ENCODE results near the gene AGPAT4. TPM values are rescaled to one million over a fixed set of nuclear protein-coding genes. Genes with fewer than 3 reads are reported as not detected.
"Not testable (repeated sequence)": the region's sequence is repeated elsewhere in the genome, so short reads cannot be mapped to it uniquely, and the experiment has no call there.

Gene AGPAT4
- total RNA-seq, 2 experiments from 2014 or later = 1.9 to 2.5 TPM

DNA sequence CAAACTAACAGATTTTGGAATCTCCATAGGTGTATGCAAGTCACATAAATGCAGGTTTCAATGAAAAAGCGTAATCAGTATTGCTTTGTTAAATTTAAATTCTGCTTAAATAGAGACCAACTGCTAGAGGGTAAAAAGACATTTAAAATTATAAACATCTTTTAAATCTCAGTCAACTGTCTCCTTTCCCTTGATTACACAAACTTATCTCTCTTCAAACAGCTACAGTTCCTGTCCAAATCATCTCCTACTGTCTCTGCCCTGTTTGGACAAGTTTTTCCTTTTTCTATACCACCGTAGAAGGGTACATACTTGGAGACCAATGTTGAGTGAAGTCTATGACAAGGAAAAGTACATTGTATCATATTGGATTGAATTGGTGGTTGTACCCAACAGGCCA lies 43.5 kb downstream of the AGPAT4 start:
- Mint-ChIP-seq H3K27ac (no peak overlapping the region), H3K27me3 (no peaks in the 10 kb centered on the region), H3K36me3 (peaks cover 10% of the 10 kb centered on the region), H3K4me1 (peaks cover 12% of the 10 kb centered on the region), H3K4me3 (no peak overlapping the region), H3K9me3 (no peaks in the 10 kb centered on the region)
- no peak for DNase-seq

DNA sequence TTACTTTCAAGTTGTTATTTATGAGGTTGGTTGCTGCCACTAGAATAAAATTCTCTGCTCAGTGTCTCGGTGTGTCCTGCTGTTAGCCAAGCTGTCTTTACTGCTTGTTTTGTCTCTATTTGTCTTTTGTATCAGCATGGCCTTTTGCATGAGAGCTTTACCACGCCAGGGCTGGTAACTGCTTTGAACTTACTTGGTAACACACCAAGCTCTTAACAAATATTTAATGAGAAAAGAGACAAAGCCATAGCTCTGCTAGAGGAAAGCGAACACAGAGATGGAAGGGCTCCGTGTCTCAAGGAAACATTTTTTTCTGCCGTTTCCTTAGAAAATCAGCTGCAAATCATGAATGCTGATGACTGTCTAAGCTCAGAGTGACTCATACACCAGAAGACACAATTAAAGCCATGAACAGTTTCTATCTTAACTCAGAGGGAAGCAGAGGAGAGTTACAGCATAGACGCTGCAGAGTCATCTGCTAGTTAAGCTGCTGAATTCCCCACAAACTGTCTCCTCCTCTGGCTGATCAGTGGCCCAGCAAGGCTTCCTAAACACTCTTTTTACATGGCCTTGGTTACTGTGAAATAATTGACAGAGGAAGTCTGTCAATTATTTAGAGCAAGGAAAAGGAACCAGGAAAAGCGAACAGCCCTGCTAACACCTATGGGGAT lies 44.8 kb downstream of the AGPAT4 start:
- no peak overlapping the region for H3K27ac Mint-ChIP-seq
- no peak overlapping the region for H3K4me3 Mint-ChIP-seq
- peaks cover 13% of the 10 kb centered on the region for H3K4me1 Mint-ChIP-seq
- peaks cover 14% of the 10 kb centered on the region for H3K36me3 Mint-ChIP-seq
- H3K27me3 Mint-ChIP-seq = no peaks in the 10 kb centered on the region
- H3K9me3 Mint-ChIP-seq = peaks cover 2% of the 10 kb centered on the region
- no peak for DNase-seq

DNA sequence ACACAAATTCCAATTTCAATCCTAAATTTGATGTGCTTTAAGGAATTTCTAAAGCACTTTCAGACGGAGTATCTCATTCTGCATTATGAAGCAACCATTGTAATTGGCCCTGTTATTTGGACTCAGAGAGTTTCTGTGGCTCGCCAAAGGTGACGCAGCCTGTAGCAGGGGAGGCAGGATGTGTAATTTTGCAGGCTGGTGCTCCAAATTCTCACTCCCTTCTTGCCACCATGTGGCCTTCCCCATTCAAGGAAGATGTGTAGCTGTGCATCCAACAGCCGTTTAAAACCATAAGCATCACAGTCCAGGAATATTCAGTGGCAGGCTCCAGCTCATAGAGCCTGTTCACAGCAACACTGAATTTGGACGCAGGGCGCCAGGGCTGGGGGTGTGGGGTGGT lies 45.8 kb downstream of the AGPAT4 start:
- Mint-ChIP-seq H3K9me3 (peaks cover 2% of the 10 kb centered on the region), H3K27me3 (no peaks in the 10 kb centered on the region), H3K4me3 (no peak overlapping the region), H3K36me3 (peaks cover 14% of the 10 kb centered on the region), H3K27ac (no peak overlapping the region), H3K4me1 (peaks cover 15% of the 10 kb centered on the region)
- DNase-seq = no peak

DNA sequence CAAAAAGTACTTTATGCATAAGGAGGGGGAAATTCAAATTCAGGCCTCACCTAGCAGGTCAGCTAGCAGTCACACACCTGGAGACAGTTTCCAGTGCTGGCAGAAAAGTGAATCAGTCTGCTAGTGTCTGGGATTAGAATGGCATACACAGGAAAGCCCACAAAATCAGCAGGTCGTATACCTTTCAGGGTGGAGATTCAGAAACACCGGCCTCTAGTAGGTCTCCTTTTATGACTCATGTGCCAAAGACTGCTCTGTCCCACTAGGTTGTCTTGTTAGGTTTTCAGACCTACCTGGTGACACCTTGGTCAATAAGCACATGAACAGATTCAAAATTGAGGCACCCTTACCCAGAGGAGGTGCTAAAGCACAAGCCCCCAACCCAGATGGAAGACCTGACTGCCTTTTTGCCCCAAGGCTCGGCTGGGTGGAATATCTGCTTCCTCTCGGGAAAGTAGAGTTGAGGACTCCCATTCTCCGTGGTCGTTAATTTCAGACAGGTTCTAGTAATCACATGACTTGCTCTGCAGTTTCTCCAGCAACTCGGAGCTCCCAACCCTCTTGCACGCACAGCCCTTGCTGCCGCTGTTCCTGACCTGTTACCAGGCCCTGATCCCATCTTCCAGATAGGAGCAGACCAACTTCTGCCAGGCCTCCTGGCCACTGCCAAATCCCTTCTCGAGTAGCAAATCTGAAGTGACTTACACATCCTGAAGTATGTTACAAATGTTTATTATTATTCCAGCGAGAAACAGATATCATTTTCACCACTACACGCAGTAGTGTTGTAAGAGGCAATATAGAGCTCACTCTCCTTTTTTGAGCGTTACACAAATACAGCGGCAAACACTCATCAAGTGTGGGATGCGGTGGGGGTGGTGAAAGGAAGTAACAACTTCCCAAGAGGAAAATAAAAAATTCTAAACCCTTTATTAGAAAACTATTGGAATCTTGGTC lies 46.6 kb downstream of the AGPAT4 start:
- Mint-ChIP-seq H3K27ac (no peak overlapping the region), H3K36me3 (peaks cover 14% of the 10 kb centered on the region), H3K4me3 (no peak overlapping the region), H3K4me1 (peaks cover 15% of the 10 kb centered on the region), H3K27me3 (no peaks in the 10 kb centered on the region), H3K9me3 (peaks cover 2% of the 10 kb centered on the region)
- DNase-seq = no peak

DNA sequence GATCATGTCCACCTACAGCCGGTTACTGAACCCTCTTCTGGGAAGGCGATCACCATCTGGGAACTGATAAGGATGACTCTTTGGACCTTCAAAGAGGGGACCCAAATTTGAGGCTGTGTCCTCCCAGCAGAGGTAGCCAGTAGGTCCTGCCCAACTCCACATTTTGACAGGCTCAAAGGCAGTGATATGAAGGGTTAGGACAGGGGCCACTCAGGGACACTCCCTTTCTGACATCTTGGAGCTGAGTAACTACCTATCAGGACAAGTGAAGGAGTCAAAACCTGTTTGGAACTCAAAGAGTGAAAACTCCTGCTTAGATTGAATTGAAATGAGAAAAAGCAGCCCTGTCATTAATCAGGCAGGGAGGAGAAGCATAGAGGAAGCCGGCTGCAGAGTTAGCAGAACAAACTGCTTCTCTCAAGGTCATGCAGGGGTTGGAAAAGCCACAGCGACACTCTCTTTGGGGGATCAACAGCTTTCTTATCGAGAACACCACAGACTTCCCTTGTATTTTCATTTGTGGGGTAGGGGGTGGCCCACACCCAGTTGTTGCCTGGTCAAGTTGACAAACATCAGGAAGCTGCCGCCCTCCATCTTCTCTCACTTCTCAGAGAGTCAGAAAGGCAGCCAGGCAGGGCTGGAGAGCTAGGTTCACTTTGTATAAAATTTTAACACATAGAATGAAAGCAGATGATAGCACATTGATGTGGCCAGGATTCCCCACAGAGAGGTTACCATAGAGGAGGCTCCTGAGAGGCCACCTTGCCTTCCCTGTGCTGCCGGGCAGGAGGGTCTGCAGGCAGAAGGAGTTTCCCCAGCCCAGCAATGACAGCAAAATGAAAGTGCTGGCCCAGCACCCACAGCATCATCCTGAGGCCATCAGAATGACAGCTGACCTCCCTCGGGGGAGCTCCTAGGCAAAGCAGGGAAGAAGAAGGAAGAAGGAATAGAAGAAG lies 47.6 kb downstream of the AGPAT4 start:
- no peak for DNase-seq
- H3K27me3 Mint-ChIP-seq = no peaks in the 10 kb centered on the region
- H3K9me3 Mint-ChIP-seq = peaks cover 2% of the 10 kb centered on the region
- peaks cover 10% of the 10 kb centered on the region for H3K36me3 Mint-ChIP-seq
- H3K4me3 Mint-ChIP-seq = no peak overlapping the region
- H3K27ac Mint-ChIP-seq = no peak overlapping the region
- H3K4me1 Mint-ChIP-seq = peaks cover 15% of the 10 kb centered on the region

DNA sequence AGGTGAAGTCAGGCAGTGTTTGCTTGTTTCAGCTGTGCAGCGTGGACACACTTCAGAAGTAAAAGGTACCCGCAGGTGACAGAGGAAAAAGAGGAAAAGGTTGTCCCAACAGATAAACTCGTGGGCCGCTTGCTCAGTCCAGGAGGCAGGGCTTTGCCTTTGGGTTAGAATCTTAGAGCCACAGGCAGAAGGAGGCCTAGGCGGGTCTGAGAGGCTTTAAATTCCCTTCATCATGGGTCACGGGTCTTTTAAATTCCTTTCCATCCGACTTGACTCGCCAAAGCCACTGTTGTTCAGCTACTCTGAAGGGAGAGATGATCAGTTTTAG lies 48.2 kb downstream of the AGPAT4 start:
- H3K4me1 Mint-ChIP-seq = peaks cover 15% of the 10 kb centered on the region
- H3K9me3 Mint-ChIP-seq = peaks cover 2% of the 10 kb centered on the region
- no peak for DNase-seq
- H3K27me3 Mint-ChIP-seq = no peaks in the 10 kb centered on the region
- H3K36me3 Mint-ChIP-seq = peaks cover 10% of the 10 kb centered on the region
- H3K27ac Mint-ChIP-seq = no peak overlapping the region
- no peak overlapping the region for H3K4me3 Mint-ChIP-seq

DNA sequence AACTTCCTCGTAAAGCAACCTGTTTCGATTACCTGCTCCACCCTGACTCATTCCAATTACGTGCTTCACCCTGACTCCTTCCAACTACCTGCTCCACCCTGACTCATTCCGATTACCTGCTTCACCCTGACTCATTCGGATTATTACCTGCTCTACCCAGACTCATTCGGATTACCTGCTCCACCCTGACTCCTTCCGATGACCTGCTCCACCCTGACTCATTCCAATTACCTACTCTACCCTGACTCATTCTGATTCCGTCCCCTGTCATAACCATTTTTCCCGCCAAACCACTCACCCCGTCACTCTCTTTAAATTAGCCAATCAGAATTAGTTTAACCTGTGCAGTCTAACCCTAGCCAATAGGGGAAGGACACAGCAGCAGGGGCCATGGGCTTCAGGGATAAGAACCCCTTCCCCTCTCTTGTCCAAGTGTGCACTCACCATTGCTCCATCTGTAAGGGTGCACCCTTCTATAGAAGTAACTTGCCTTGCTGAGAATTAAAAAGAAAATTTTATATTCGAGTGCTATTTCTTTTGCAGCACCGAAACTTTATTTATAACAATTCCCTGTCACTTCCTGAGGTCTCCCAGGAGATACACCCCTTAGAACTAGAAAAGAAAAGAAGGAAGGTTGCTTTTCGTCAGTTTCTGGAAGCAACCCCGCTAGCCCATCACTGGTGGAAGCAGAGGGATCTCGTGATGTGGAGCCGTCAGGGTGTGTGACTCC lies 48.7 kb downstream of the AGPAT4 start:
- not testable (repeated sequence) for DNase-seq, H3K27me3 Mint-ChIP-seq, H3K36me3 Mint-ChIP-seq, H3K9me3 Mint-ChIP-seq, H3K4me3 Mint-ChIP-seq, H3K27ac Mint-ChIP-seq
- H3K4me1 Mint-ChIP-seq = peaks cover 15% of the 10 kb centered on the region

DNA sequence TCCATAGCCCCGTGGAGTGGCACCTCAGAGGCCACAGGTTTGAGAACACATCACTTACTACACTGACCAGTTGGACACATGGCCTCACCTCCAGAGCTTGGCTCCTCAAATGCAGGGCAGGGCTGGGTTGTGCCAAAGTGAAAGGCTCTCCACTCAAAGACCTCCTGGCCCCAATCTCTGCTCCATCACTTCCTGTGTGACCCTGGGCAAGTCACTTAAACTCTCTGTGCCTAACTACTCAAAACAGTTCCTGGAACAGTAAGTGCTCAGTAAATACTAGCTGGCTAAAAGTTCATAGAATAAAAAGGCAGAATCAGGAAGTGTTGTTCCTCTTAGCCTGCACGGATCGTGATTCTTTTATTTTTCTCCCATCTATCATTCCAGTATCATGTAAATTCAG lies 50.2 kb downstream of the AGPAT4 start:
- Mint-ChIP-seq H3K4me3 (no peak overlapping the region), H3K9me3 (peaks cover 2% of the 10 kb centered on the region), H3K27me3 (no peaks in the 10 kb centered on the region), H3K4me1 (peaks cover 15% of the 10 kb centered on the region), H3K36me3 (peaks cover 6% of the 10 kb centered on the region), H3K27ac (no peak overlapping the region)
- no peak for DNase-seq

DNA sequence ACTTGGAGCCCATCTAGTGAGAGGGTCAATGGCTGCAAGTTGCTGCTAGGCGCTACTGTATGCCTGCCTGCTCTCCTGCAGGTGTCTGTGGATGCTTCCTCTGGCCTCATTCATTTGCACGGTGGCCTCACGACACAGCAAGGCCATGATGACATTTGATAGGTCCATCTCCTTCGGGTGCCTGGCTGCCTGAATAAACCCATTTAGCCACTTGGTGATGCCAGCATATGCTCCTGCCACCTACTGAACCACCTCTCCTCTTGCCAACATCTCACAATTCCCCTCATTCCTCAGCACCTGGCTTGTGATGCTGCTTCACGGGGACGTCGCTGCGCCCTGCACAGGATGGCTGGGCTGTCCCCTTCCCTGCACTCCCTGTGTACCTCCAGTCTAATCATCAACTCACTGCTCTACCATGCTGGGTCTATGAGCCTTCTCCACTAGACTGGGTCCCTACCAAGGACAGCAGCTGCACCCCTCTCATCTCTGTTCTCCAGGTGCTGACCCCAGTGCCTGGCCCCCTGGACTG lies 51.1 kb downstream of the AGPAT4 start:
- H3K27me3 Mint-ChIP-seq = no peaks in the 10 kb centered on the region
- H3K4me1 Mint-ChIP-seq = peaks cover 15% of the 10 kb centered on the region
- H3K27ac Mint-ChIP-seq = no peak overlapping the region
- DNase-seq = no peak
- H3K4me3 Mint-ChIP-seq = no peak overlapping the region
- peaks cover 2% of the 10 kb centered on the region for H3K9me3 Mint-ChIP-seq
- H3K36me3 Mint-ChIP-seq = peaks cover 5% of the 10 kb centered on the region

DNA sequence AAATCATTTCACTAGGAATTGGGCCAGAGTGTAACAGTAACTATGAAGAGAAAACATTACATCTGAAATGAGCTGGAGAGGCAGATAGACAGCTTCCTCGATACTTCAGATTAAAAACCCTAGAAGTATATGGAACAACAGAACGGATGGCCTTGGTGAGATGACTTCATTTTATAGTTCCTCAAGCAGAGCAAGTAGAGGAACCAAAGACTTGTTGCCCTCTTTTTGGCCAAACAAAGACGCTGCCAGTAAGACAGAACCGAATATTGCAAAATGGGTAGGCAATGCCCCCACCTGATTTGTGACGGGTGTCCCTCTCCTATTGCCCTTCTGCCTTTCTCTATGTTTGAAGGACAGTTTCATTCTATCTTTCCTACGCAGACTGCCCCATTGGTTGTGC lies 53.5 kb downstream of the AGPAT4 start:
- H3K9me3 Mint-ChIP-seq = peaks cover 4% of the 10 kb centered on the region
- H3K27ac Mint-ChIP-seq = no peak overlapping the region
- H3K27me3 Mint-ChIP-seq = no peaks in the 10 kb centered on the region
- no peak overlapping the region for H3K4me3 Mint-ChIP-seq
- H3K4me1 Mint-ChIP-seq = peaks cover 3% of the 10 kb centered on the region
- no peak for DNase-seq
- peaks cover 20% of the 10 kb centered on the region for H3K36me3 Mint-ChIP-seq

DNA sequence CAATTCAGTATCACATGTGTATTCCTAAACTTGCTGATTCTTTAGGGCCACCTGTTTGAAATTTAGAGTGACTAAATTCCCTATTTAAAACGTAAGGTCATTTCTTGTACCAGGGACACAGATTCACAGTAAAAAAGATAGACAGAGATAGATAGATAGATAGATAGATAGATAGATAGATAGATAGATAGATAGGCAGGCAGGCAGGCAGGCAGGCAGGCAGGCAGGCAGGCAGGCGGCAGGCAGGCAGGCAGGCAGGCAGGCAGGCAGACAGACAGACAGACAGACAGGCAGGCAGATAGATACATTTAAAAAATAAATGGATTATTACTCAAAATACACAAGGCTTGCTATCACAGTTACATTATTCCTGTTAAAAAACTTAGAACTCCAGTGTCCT lies 54.2 kb downstream of the AGPAT4 start:
- H3K27ac Mint-ChIP-seq = no peak overlapping the region
- H3K4me1 Mint-ChIP-seq = peaks cover 3% of the 10 kb centered on the region
- H3K4me3 Mint-ChIP-seq = no peak overlapping the region
- peaks cover 19% of the 10 kb centered on the region for H3K36me3 Mint-ChIP-seq
- no peak for DNase-seq
- peaks cover 2% of the 10 kb centered on the region for H3K9me3 Mint-ChIP-seq
- no peaks in the 10 kb centered on the region for H3K27me3 Mint-ChIP-seq

DNA sequence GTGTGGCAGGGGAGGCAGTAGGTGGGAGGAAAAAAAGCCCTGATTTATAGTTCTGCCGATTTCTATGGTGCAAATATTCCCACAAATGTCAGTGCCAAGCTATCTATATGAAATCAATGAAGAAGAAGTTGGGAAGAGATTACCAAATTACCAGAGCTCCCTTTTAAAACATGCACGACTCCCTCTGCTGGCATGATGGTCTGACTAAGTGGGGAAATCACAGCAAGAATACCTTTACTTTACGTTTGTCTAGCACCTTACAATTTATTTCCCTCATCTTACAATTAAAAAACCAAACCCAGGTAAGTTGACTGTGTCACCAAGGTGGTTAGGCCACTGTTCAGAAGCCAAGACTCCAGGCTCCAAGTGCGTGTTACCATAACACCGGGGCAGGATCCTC lies 55.6 kb downstream of the AGPAT4 start:
- no peak for DNase-seq
- peaks cover 24% of the 10 kb centered on the region for H3K36me3 Mint-ChIP-seq
- peaks cover 8% of the 10 kb centered on the region for H3K9me3 Mint-ChIP-seq
- H3K27ac Mint-ChIP-seq = no peak overlapping the region
- H3K4me3 Mint-ChIP-seq = no peak overlapping the region
- no peaks in the 10 kb centered on the region for H3K27me3 Mint-ChIP-seq
- H3K4me1 Mint-ChIP-seq = no peaks in the 10 kb centered on the region

DNA sequence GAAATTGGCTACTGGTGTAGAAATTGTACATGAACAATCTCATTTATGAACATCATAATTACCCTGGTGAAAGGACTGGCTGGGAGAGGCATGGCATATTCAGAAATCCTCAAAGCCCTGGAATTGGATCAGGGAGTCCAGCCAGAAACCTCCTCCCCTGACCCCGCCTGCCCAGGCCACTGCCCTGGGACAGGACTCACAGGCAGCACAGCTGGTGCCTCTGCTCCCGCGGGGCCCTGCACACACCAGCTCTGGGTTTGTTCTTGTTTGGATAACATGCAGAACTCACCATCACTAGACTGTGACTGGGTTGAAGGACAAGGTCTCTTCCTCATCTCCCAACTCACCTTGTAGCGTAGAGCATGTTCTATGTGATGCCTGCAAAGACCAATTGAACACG lies 56.2 kb downstream of the AGPAT4 start:
- Mint-ChIP-seq H3K27me3 (no peaks in the 10 kb centered on the region), H3K4me3 (no peak overlapping the region), H3K9me3 (peaks cover 8% of the 10 kb centered on the region), H3K27ac (no peak overlapping the region), H3K36me3 (peaks cover 24% of the 10 kb centered on the region), H3K4me1 (no peaks in the 10 kb centered on the region)
- DNase-seq = no peak

DNA sequence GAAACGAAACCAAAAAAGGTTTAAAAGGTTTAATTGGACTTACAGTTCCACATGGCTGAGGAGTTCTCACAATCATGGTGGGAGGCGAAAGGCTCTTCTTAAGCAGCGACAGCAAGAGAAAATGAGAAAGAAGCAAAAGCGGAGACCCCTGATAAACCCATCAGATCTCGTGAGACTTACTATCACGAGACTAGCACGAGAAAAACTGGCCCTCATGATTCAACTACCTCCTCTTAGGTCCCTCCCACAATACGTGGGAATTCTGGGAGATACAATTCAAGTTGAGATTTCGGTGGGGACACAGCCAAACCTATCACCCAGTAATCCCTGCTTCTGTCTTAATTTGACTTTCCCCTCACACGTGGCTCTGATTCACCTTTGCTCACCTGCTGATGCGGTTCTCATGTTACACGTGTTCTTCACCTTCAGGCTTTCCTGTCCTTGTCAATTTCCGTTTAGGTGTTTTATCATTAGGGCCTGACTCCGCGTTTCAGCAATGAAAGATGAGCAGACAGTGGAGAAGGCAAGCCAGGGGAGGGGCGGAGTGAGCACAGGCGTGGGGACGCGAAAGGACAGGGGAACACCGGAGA lies 57.1 kb downstream of the AGPAT4 start:
- Mint-ChIP-seq H3K9me3 (peaks cover 9% of the 10 kb centered on the region), H3K4me3 (no peak overlapping the region), H3K27me3 (no peaks in the 10 kb centered on the region), H3K4me1 (no peaks in the 10 kb centered on the region), H3K36me3 (peaks cover 24% of the 10 kb centered on the region), H3K27ac (no peak overlapping the region)
- DNase-seq = no peak
